Fibroblast of skin of left biceps (primary cell): Measurements from ENCODE around the gene SPAG6.
"Not testable (repeated sequence)": the region's sequence is repeated elsewhere in the genome, so short reads cannot be mapped to it uniquely, and the experiment has no call there.

ENCODE experiments used
- DNase-seq, 2 experiments: peaks; one replicate each; pipeline ENCODE4 v3.0.0-alpha.2; 2013; ENCODE audit warnings: low read depth in 2 of 2

The SPAG6 gene

DNA sequence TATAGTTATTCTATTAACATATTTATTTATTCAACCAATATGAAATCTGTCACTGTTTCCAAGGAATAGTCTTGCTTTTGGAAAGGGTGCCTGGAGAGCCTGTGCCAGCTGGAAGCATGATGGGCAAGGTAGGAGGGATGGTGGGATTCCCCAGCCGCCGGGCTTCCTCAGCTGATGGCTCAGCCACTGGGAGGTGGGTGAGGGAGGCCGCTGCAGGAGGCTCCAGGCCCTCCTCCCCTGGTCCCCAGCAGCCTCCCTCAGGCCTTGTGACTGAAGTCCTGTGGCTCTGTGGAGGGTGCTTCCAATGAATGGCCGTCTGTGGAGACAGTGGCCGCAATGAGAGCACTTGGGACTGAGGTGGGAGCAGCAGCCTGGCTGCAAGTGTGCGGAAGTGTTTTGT, 27.0 kb downstream of the SPAG6 start:
- DNase-seq, result no peak

DNA sequence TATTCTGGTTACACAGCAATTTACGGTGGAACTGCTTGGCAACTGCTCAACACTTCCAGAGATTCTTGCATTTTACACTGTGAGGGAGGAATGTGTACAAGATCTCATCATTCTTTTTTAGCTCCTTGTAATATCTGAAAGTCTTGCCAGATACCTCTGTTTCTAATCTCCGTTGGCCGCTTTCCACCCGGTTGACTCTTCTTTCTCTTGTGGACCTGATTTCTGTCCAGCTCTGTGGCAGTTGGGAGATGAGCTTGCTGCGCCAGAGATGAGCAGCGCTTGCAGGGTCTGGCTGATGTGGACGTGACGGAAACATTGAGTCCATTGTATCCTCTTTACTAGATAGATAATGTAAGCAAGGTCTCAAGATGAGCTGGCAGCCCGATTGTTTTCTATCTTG, 27.6 kb downstream of the SPAG6 start:
- DNase-seq, result peak; percentile 25 to 40

DNA sequence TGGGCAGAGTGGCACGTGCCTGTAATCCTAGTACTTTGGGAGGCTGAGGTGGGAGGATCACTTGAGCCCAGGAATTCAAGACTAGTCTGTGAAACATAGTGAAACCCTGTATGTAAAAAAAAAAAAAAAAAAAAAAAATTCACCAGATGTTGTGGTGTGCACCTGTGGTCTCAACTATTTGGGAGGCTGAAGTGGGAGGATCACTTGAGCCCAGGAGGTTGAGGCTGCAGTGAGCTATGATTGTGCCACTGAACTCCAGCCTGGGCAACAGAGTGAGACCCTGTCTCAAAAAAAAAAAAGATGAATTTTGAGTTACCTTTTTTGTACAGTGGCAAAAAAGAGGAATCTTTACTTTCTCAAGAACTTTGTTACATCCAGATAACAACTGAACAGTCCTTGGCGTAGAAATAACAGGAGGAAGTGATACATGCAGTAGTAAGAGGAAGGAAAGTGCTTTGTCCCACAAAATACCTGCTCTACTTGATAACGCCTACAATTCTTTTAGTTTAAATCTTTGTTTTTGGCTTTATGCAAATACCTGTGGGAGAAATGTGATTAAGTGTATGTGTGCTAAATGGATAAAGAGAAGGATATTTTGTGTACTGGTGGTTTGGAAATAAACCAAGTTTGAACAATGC, 29.3 kb downstream of the SPAG6 start:
- DNase-seq, result no peak

DNA sequence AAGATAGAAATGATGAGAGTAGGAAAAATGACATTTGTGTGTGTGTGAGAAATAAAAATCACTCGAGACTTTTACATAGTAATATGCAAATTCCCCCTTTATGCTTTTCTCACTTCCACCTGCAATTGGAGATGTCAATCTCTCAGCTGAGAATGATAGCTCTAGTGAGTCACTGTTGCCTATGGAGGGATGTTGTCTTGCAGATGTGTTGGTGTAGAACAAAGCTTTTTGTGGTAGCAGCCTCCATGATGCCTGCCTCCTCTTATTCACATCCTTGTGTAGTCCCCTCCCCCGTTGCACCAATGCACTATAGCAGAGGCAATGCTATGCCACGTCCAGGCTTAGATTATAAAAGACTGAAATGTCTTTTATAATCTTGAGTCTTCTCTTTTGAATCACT, 33.8 kb downstream of the SPAG6 start:
- DNase-seq, result no peak

DNA sequence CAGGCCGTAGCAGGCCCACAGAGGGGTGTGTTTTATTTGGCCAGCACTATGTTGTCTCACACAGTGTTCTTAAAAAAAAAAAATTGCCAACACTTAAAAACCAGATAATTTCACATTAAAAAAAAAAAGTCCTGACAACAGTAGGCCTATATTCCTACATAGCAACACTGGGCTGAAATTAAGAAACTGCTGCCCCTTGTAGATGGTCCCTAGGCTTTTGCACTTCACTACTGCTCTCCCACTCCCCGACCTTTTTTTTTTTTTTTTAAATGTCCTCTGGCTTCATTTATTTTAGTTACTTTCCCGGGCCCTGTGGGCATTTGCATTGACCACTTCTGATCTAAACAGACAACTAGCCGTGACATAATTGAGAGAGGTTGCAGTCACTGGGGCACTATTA, 36.0 kb downstream of the SPAG6 start:
- DNase-seq, result no peak

DNA sequence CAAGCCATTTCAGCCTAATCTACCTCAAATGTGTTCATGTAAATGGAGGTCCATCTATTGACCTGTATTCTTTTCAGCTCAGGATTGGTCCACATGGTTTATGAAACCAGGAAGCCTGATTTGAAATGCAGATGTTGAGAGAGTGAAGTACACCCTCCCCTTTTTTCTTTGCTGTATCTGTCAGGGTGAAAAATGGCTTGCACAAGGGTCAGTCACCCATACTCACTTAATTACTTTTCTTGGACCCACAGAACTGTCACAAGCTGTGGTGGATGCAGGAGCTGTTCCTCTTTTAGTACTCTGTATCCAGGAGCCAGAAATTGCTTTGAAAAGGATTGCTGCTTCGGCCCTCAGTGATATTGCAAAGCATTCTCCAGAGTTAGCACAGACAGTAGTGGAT, 41.2 kb downstream of the SPAG6 start:
- DNase-seq, result no peak

DNA sequence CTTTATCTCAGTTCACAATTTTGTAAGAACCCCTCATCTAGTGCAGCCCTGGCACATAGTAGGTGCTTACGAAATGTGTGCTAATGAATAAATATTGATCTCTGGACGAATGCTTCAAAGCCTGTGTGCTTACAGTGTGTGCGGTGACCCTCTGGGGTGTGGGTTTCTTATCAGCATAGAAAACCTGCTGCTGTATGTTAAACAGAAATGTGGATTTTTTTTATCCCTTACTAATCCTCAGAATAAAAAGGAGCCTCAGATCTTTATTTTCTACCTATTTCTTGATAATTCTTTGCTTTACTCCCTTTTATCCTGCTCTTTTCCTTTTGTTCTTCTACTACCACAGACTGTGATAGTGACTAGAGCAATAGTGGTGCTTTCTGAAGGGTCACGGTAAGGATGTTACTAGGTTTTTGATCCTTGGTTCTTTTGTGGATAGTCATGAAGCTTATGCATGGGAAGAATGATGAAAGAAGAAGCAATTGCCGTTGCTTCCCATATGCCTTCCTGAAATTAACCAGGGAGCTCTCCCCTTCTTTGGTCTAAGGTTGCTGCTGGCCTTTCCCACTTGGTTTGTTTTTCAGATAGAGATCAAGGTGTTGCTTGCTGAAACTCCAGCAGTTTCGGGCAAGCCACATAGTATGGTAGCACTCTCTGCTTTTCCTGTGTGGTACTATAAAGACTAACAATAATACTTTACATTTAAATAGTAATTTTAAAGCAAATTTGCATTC, 44.7 kb downstream of the SPAG6 start:
- DNase-seq, result no peak

DNA sequence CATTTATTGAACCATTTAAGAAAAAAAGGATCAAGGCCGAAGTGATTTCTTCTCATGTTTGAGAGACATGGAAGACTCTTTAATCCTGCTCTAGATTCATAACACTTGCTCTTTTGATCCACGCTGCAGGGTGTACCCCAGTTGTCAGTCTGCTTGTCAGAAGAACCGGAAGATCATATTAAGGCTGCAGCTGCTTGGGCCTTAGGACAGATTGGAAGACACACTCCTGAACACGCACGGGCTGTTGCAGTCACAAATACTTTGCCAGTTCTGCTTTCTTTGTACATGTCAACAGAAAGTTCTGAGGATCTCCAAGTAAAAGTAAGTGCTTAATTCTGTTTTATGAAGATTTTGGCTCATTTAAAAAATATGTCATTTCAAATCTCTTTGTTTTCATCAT, 46.3 kb downstream of the SPAG6 start:
- no peak for DNase-seq

DNA sequence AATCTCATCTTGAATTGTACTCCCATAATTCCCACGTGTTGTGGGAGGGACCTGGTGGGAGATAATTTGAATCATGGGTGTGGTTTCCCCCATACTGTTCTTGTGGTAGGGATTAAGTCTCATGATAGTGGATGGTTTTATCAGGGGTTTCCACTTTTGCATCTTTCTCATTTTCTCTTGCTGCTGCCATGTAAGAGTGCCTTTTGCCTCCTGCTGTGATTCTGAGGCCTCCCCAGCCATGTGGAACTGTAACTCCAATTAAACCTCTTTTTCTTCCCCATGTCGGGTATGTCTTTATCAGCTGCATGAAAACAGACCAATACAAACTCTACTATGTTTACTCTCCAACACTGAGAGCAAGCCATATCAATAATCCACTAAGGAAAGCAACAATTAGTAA, 50.9 kb downstream of the SPAG6 start:
- not testable (repeated sequence) for DNase-seq

DNA sequence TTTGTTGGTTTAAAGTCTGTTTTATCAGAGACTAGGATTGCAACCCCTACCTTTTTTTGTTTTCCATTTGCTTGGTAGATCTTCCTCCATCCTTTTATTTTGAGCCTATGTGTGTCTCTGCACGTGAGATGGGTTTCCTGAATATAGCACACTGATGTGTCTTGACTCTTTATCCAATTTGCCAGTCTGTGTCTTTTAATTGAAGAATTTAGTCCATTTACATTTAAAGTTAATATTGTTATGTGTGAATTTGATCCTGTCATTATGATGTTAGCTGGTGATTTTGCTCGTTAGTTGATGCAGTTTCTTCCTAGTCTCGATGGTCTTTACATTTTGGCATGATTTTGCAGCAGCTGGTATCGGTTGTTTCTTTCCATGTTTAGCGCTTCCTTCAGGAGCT, 61.6 kb downstream of the SPAG6 start:
- DNase-seq, result not testable (repeated sequence)

DNA sequence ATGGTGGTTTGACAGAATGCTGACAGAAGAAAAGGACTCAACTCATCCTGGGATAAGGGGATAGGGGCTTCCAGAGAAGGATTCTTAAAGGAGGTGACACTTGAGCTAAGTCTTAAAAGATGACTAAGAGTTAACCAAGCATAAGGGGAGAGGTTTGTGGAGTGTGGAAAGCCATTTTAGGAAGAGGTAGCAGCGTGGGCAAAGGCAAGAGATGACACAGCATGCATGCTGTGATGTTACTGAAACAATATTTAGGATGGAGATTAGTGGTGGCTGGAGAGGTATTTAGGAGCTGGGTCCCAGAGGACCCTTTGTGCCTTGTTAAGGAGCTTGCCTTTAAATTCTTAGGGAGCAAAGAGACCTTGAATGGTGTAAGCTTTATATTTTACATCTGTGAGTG, 65.1 kb downstream of the SPAG6 start:
- no peak for DNase-seq

DNA sequence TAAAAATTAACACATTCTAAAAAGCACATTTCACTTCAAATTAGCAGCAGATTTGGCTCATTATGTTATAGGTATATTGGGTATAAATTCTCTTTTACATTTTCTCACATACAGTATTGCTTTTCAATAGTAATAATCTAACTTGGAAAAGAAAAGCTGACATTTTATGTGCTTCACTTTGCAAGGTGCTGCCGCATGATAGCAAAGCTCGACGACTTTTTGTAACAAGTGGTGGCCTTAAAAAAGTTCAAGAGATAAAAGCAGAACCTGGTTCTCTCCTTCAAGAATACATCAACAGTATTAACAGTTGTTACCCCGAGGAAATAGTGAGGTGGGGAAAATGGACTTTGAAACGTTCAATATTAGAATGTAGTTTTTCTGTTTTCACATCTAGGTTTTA, 65.5 kb downstream of the SPAG6 start:
- no peak for DNase-seq

DNA sequence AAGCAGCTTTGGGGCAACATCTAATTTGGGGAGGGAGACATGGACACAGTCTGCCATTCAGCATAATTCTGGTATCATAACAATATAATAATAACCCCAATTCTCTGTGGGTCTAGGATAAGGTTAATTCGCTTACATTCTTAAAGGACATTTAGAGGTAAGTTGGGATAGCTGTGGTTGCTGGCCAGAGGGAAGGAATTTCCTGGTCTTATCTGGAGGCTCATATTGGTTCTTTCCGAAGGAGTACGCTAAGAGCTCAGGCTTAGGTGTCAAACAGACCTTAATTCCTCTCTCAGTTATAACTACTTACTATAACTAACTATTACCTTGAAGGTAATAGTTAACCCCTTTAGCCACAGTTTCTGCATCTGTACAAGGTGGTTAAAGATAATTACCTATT, 68.8 kb downstream of the SPAG6 start:
- DNase-seq, result no peak

DNA sequence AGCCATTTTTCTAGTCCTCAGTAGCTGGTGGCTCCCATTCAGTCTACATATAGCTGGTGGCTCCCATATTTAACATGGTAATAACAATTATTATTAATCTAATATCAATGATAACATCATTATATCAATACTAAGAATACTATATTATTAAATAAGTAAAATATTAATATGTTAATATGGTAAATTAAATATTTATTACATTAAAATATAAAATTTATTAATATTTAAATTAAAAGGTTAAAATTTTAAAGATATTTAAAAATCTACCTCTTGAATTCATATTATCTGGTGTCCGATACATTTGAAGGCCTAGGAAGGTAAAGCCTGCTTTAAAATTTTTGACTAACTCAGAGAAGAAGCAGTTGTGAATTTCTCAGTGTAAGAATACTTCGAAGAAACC, 69.8 kb downstream of the SPAG6 start:
- no peak for DNase-seq

DNA sequence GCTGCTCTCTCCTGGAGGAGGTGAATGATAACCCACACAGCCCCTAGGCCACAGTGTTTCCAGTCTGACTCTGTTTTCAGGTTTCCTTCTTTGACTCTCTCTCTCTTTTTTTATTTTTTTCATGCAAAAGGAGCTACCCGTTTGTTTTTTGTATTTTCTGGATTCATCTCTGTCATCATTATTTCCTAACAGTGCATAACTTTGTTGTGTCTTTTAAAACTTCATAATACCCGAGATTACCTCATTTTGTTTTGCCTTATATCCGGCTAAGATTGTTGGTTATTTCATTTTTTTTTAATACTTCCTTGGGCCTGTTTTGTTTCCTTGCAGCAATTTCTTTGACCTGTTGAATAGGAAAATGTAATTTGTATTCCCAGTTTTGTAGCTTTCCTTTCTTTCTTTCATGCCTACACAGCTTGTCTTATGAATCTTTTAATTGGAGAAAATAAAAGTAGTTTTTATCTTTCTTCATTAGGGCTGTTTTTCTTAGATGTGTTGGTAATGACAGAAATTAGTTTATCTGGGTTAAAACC, 72.5 kb downstream of the SPAG6 start:
- no peak for DNase-seq

DNA sequence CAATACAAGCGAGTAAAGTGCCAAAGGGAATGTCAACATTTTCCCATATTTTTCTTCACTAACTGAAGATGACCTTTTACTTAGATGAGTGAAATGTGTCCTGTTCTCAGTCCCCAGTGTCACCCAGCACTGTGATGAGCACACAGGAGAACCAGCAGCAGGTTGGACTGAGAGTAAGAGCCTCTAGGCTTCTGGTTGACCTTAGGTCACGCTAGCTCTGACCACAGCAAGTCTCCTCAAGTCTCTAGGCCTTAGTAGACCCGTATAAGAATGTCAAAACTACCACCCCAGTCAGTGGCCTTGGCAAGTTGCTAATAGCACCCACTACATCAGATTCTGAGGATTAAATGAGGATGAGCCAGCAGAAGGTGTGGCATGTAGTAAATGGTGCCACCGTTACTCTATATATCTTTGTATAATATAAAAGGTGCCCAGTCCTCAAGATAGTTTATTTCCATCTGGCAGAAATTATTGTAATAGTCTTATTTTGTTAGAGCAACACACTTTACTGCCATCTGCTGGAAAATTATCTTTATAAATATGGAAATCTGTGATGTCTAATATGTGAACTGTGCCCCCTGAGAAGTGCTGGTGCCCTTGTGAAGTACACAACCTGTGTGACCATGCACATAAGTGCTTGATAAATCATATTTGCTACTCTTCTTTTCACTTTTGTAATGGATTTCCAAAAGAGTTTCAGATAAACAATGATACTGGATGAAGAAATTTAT, 75.7 kb downstream of the SPAG6 start:
- DNase-seq, result no peak

DNA sequence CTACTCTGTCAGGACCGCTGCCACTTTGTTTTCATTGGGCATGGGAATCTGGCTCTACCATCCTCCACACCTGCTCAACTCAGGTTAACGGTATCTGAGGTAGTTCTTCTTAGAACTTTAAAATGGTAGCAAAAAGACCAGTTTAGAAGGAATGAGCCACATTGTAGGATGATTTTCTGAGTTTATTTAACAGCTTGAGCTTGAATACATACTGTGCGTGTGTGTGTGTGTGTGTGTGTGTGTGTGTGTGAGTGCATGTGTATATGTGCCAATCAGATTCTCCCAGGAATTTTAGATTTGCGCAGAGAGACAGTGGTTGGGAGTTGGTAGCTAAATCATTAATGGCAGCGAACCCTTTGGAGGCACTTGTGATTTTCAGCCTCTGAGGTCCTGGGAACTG, 81.4 kb downstream of the SPAG6 start:
- DNase-seq, result no peak

DNA sequence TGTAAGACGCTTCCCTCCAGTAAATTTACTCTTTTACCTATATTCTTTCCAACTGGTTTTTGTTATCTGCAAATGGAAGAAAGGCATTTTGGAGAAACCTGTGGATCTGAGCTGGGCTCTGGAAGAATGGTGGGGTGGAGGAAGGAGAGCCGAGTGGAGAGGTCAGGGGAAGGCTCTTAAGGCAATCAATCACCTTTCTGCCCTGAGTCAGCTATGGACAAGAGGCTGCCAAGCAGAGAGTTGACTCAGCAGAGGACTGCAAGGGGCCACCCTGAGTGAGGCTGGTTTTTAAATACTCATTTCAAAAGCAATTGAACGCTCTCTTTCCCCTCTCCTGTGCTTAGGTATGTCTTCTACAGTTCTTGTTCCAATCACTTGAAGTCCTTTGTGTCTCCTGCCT, 81.8 kb downstream of the SPAG6 start:
- no peak for DNase-seq

DNA sequence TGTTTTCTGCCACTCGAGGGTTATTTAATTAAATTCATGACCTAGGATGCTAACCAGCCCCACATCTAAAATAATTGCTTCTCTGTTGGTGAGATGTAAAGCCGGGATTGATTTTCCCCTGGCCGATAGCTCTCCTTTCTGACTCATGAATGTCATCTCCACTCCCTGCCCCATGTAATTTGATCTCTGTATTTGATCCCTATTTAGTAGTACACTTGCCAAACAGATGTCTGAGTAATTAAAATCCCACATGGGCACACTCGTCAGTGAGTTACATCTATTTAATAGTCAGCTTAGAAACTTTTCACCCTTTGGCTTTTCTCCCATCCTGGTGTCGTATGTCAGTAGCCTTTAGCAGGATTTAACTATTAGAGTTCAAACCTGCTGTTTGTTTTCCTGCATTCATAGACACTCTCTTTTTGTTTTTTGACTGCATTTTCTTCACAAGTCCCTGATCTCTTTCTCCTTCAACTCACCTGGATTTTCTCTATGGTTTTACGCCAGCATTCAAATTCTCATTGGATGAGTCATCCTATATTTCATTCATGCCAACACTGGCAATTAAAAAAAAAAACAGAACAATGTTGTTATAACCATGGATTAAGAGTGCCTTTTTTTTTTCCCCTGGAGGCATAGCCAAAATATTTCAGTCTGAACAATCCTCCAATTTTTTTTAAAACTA, 82.7 kb downstream of the SPAG6 start:
- peak; percentile 85 to 87 for DNase-seq

DNA sequence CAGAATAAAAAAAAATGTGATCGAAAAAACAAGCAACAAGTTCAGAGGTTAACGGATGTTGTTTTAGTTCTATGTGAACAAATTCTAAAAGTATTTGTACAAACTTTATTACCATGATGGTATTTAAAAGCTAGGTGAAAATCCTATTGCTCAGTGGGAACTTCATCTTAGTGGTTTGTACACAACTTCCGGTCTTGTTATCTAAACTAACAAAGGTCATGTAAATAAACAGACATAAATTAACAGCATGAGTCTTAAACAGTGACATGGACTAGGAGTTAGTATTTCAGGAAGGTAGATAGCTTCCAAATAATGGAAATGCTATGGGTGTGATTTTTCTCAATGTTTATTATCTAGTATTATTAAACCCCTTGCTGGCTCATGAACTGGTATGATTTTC, 83.8 kb downstream of the SPAG6 start:
- DNase-seq, result no peak

DNA sequence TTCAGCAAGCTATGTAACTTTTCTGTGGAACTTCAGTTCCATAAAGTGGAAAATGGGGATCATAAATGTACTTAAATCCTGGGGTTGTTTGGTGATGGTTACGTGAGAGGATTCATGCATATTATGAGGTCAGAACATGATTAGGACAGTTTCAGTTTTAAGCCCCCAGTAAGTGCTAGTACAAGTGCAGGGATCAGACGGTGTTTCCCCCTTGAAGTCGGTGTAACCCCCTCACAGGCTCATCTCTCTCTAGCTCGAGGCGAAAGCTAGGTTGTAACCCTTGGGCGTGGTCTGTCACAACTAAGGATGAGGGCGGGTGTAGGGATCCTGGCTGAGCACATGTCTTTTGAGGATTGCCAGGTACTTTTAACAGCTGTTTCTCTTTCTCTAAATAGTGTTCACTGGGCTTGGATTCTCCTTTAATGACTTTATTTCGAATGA, 84.7 kb downstream of the SPAG6 start:
- no peak for DNase-seq

DNA sequence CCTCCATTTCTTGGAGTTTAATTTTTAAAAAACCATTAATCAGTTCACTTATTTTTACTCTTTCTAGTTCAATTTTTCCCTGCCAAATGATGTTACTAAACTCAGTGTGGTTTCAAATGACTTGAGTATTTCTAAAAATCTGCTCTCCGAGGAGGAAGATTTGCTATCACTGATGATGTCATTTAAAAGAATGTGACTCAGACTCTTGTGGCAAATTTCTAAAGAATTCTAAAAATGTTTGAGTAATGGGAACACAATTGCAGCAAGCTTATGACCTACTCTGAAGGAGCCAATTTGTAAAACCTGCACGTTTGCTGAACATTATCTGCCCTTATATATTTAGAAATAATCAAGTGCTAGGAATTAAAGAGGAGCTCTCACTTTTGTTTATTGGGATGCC, 88.6 kb downstream of the SPAG6 start:
- peak; percentile 80 to 84 for DNase-seq
